Measurements from ENCODE around the gene DCTN1.

DCTN1 gene

DNA sequence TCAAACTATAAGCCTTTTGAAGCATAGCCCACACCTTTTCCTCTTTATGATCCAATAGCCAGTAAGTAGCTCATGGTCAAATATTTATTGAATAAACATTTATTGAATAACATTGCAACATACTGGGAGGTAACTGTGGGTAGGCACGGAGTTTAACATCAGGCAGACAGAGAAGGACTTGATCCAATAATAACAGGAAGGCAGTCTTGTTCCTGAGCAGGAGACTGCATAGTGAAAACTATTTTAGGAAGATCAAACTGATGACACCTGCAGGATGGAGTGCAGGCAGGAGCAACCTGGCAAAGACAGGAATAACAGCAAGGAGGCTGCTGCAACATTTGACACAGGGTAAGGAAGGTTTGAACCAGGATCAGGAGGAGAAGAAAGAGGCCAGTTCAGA is 3.1 kb upstream of the DCTN1 start:
- POLR2A ChIA-PET = interaction anchor here (0.9 kb wide), 1 partner anchor 9 kb away, joined by 3 read pairs; no protein-coding TSS in a partner anchor
- no peak overlapping the region for H3K4me3 ChIP-seq (ENCODE audit: low read depth, low read length)
- CTCF ChIA-PET = interaction anchor here (0.8 to 2.4 kb wide), 5 partner anchors 9 to 149 kb away, joined by 3 to 47 read pairs (median 3); no protein-coding TSS in a partner anchor
- peak; percentile 45 for DNase-seq (ENCODE audit: low read depth, low spot score)
- TF ChIP-seq, protein P1, sequence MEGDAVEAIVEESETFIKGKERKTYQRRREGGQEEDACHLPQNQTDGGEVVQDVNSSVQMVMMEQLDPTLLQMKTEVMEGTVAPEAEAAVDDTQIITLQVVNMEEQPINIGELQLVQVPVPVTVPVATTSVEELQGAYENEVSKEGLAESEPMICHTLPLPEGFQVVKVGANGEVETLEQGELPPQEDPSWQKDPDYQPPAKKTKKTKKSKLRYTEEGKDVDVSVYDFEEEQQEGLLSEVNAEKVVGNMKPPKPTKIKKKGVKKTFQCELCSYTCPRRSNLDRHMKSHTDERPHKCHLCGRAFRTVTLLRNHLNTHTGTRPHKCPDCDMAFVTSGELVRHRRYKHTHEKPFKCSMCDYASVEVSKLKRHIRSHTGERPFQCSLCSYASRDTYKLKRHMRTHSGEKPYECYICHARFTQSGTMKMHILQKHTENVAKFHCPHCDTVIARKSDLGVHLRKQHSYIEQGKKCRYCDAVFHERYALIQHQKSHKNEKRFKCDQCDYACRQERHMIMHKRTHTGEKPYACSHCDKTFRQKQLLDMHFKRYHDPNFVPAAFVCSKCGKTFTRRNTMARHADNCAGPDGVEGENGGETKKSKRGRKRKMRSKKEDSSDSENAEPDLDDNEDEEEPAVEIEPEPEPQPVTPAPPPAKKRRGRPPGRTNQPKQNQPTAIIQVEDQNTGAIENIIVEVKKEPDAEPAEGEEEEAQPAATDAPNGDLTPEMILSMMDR (IDR thresholded peaks at IDR 0.05; ENCODE audit: insufficient read depth, low read length, missing control alignments) = no peak

DNA sequence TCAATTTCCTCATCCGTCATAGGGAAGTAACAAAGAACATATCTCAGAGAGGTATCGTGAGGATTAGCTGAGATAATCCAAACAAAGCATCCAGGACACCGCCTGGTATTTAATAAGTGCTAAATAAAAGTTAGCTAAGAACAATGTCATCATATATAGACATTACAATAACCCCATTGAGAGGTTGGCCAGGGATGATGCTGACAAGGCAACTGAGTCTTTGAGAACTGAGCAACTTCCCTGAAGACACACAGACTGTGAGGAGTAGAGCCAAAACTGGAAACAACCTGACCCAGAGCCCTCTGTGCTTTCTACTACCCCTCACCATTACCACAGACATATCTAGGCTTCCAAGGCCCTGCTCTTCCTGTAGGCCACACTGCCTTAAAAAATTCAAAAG is 1.6 kb upstream of the DCTN1 start:
- no peak for DNase-seq (ENCODE audit: low read depth, low spot score)
- TF ChIP-seq, protein P1 (IDR thresholded peaks at IDR 0.05; ENCODE audit: insufficient read depth, low read length, missing control alignments) = no peak
- no peak overlapping the region for H3K4me3 ChIP-seq (ENCODE audit: low read depth, low read length)
- ChIA-PET POLR2A (interaction anchor here (1.0 kb wide), 1 partner anchor 9 kb away, joined by 4 read pairs; no protein-coding TSS in a partner anchor), CTCF (interaction anchor here (1.3 to 2.4 kb wide), 2 partner anchors 11 to 47 kb away, joined by 10 to 47 read pairs; no protein-coding TSS in a partner anchor)

DNA sequence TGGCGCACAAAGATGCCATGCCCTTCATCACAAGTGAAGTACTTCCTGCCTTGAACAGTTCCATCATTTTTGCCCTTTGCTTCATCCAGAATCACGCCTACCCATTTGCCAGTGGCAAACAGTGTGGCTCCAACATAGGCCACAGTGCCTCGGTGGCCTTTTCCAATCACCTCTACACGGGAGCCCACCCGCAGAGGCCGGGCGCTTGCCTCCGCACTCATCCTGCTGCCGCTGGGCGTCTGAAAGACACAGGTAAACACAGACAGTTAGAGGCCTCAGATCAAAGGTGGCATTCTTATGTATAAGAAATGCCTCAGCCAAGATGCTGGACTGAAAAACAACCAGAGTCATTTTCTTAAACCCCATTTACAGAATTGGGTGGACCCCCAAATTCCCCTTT is 2.1 kb downstream of the DCTN1 start:
- CTCF ChIA-PET = interaction anchor here (6.7 kb wide), 1 partner anchor 14 kb away, joined by 51 read pairs; no protein-coding TSS in a partner anchor
- no peak for DNase-seq (ENCODE audit: low read depth, low spot score)
- POLR2A ChIA-PET = no interaction called here
- TF ChIP-seq, protein P1 (IDR thresholded peaks at IDR 0.05; ENCODE audit: insufficient read depth, low read length, missing control alignments) = no peak
- no peak overlapping the region for H3K4me3 ChIP-seq (ENCODE audit: low read depth, low read length)

DNA sequence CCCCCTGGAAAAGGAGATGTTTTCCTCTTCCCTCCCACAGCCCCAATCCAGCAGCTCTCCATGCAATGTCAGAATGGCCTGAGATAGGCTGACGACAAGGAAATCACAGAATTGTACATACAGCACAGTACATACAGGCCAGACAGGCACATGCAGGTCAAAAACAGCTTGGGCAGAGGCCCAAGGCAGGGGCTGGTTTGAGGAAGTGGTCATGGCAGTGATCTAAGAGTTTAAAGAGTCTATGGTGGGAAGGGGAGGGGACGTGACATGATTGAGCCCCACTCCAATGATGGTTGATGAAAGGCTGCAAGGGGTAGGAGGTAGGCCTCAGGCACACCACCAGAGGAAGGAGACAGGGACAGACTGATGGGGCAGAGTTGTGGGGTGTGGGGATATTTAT is 4.3 kb downstream of the DCTN1 start:
- POLR2A ChIA-PET = no interaction called here
- TF ChIP-seq, protein P1 (IDR thresholded peaks at IDR 0.05; ENCODE audit: insufficient read depth, low read length, missing control alignments) = no peak
- CTCF ChIA-PET = interaction anchor here (1.0 to 6.7 kb wide), 3 partner anchors 10 to 41 kb away, joined by 3 to 51 read pairs (median 27); no protein-coding TSS in a partner anchor
- no peak for DNase-seq (ENCODE audit: low read depth, low spot score)
- H3K4me3 ChIP-seq (ENCODE audit: low read depth, low read length) = no peak overlapping the region

DNA sequence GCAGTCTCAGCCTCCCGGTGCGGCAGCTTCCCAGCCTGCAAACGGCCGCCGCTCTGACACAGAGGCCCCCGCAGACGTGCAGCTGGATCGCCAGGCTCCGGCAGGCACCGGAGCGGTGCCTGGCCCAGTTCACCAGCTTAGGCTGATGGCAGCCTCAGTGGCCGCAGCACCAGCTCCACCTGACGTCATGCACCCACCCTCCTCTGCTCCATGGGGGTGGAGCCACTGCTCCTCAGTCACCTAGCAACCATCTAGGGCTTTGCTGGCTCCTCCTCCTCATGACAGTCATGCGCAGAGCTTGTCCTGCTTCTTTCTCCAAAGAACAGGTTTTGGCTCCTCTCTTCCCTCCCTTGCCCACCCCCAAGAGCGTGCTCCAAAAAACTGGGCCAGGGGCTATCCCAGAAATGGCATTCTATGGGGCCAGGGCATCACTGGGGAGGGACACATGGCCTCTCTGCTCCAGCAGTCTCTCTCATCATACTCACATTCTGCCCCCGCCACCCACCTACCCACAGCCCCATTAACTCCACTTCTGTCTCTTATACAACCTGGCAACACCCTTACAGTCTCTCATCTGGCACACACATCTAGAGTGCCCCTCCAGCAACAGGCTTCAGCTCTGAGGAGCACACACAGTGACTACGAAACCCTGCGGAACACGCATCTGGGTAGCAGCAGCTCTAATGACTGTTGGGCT is 5.5 kb downstream of the DCTN1 start:
- CTCF ChIA-PET = interaction anchor here (1.1 to 6.7 kb wide), 3 partner anchors 8 to 40 kb away, joined by 3 to 51 read pairs (median 27); no protein-coding TSS in a partner anchor
- DNase-seq (ENCODE audit: low read depth, low spot score) = no peak
- TF ChIP-seq, protein P1 (IDR thresholded peaks at IDR 0.05; ENCODE audit: insufficient read depth, low read length, missing control alignments) = no peak
- POLR2A ChIA-PET = interaction anchor here (0.9 kb wide), 1 partner anchor 17 kb away, joined by 3 read pairs; no protein-coding TSS in a partner anchor
- H3K4me3 ChIP-seq (ENCODE audit: low read depth, low read length) = peak overlapping the region; percentile 23; the same call in 1 of the 2 replicates

DNA sequence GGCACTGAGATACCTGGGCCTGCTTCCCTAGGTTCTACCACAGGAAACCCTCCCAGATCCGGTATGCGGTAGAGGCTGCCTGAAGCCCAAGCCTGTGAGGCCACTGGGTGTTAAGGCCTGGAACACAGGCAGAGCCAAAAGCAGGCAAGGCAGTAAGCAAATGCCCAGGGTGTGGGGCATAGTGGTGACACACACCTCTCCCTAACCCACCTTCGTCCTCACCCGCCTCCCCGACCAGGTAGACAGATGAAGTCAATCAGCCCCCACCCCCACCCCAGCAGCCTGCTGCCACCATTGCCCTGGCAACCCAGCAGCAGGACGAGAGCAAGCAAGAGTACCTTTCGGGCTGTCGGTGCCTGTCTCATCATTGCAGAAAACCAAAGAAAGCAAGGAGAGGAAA is 6.1 kb downstream of the DCTN1 start:
- ChIA-PET POLR2A (no interaction called here), CTCF (interaction anchor here (1.1 to 6.2 kb wide), 2 partner anchors 9 to 39 kb away, joined by 3 to 27 read pairs; no protein-coding TSS in a partner anchor)
- no peak overlapping the region for H3K4me3 ChIP-seq (ENCODE audit: low read depth, low read length)
- DNase-seq (ENCODE audit: low read depth, low spot score) = no peak
- TF ChIP-seq, protein P1 (IDR thresholded peaks at IDR 0.05; ENCODE audit: insufficient read depth, low read length, missing control alignments) = no peak
